GM21717 (cell line): ENCODE data around the gene LRP1B.

Source experiments
- ATAC-seq: cut with Tn5 transposase; IDR thresholded peaks from one replicate; pipeline ENCODE4 v1.9.1; 2021; ENCODE audit warnings: mild to moderate bottlenecking, moderate library complexity; ENCODE audit not compliant: unreplicated experiment

The LRP1B gene

GRCh38 chr2:141526760-141527159 is 604.1 kb downstream of the LRP1B start:
- ATAC-seq = no peak

GRCh38 chr2:141524777-141525176 is 606.0 kb downstream of the LRP1B start:
- no peak for ATAC-seq

- ATAC-seq = peak; percentile 52
Observed at GRCh38 chr2:141523199-141523598, 607.6 kb downstream of the LRP1B start.

GRCh38 chr2:141522702-141523101 is 608.1 kb downstream of the LRP1B start:
- no peak for ATAC-seq

GRCh38 chr2:141522048-141522447 is 608.8 kb downstream of the LRP1B start:
- no peak for ATAC-seq

GRCh38 chr2:141519906-141520305 is 610.9 kb downstream of the LRP1B start:
- no peak for ATAC-seq

- ATAC-seq = no peak
Observed at GRCh38 chr2:141517852-141518421, 612.9 kb downstream of the LRP1B start.

GRCh38 chr2:141517180-141517851 is 613.5 kb downstream of the LRP1B start:
- no peak for ATAC-seq

- ATAC-seq = no peak
Observed at GRCh38 chr2:141515931-141516330, 614.9 kb downstream of the LRP1B start.

- peak; percentile 100 for ATAC-seq
Observed at GRCh38 chr2:141513853-141514252, 617.0 kb downstream of the LRP1B start.

GRCh38 chr2:141508806-141509595 is 621.8 kb downstream of the LRP1B start:
- no peak for ATAC-seq

GRCh38 chr2:141508086-141508752 is 622.6 kb downstream of the LRP1B start:
- ATAC-seq = no peak

GRCh38 chr2:141506135-141506534 is 624.7 kb downstream of the LRP1B start:
- no peak for ATAC-seq

GRCh38 chr2:141501752-141502151 is 629.1 kb downstream of the LRP1B start:
- no peak for ATAC-seq

GRCh38 chr2:141499123-141499522 is 631.7 kb downstream of the LRP1B start:
- no peak for ATAC-seq

- ATAC-seq = no peak
Observed at GRCh38 chr2:141498561-141498960, 632.3 kb downstream of the LRP1B start.

- ATAC-seq = no peak
Observed at GRCh38 chr2:141497272-141497671, 633.5 kb downstream of the LRP1B start.

GRCh38 chr2:141496810-141497209 is 634.0 kb downstream of the LRP1B start:
- ATAC-seq = no peak

- no peak for ATAC-seq
Observed at GRCh38 chr2:141493936-141494335, 636.9 kb downstream of the LRP1B start.

GRCh38 chr2:141492816-141493215 is 638.0 kb downstream of the LRP1B start:
- ATAC-seq = no peak

GRCh38 chr2:141490886-141491285 is 639.9 kb downstream of the LRP1B start:
- ATAC-seq = no peak
